ENCODE data around the gene RAD51B. TPM values are rescaled to one million over a fixed set of nuclear protein-coding genes. Genes with fewer than 3 reads are reported as not detected.

Gene RAD51B
- total RNA-seq, 1 experiment from 2014 or later: 8.5 TPM

DNA sequence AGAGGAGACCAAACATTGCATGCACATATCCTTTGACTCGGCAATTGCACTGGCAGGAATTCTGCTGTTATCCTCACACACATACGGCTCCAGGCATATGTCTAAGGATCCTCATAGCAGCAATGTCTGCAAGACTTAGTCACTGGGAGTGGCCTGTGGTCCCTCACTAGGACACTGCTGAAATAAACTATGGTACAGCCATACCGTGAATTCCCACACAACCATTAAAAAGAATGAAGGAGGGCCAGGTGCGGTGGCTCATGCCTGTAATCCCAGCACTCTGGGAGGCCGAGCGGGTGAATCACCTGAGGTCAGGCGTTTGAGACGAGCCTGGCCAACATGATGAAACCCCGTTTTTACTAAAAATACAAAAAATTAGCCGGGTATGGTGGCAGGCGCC, 868.2 kb downstream of the RAD51B start:
- Histone ChIP-seq H3K4me1 (ENCODE audit: control insufficient read depth, insufficient read depth, low read length) (no peaks in the 10 kb centered on the region), H3K36me3 (ENCODE audit: control insufficient read depth, insufficient read depth, low read length) (no peaks in the 10 kb centered on the region), H3K27me3 (ENCODE audit: control insufficient read depth, insufficient read depth, low read length) (no peaks in the 10 kb centered on the region), H3K27ac (ENCODE audit: low read length) (no peak overlapping the region), H3K4me3 (ENCODE audit: low read depth in 2 of 2, low read length in 2 of 2) (no peak overlapping the region), H3K9me3 (ENCODE audit: control insufficient read depth, insufficient read depth, low read depth, low read length) (no peaks in the 10 kb centered on the region)
- BruUV-seq (replicated peaks): no TSS peak
- TF ChIP-seq SIN3A (IDR thresholded peaks at IDR 0.05; ENCODE audit: borderline replicate concordance, insufficient read depth, low read depth, low read length): no peak
- no peak for TF ChIP-seq TCF7L2 (IDR thresholded peaks at IDR 0.05; ENCODE audit: low read depth, low read length)
- no peak for TF ChIP-seq REST (IDR thresholded peaks at IDR 0.05; ENCODE audit: insufficient read depth in 1 of 2, low read depth in 2 of 2, low read length in 1 of 2)
- no peak for TF ChIP-seq POLR2AphosphoS5 (IDR thresholded peaks at IDR 0.05; ENCODE audit: low read depth, low read length)
- no peak for TF ChIP-seq CTCF (IDR thresholded peaks at IDR 0.05)
- ChIA-PET POLR2A (no interaction called here), CTCF (no interaction called here)
- intact Hi-C loops (cut with micrococcal nuclease; ENCODE audit: unreplicated experiment) (no loop called here), in situ Hi-C loops (cut with HindIII; ENCODE audit: low pct_unique_long_range_greater_than_20kb, low sequenced_read_pairs) (no loop called here)
- no peak for DNase-seq (ENCODE audit: low read depth, low spot score)
- no peak for ATAC-seq

- no TSS peak for BruUV-seq (replicated peaks)
- ChIA-PET CTCF (no interaction called here), POLR2A (no interaction called here)
- no peaks in the 10 kb centered on the region for H3K27me3 ChIP-seq (ENCODE audit: control insufficient read depth, insufficient read depth, low read length)
- no peaks in the 10 kb centered on the region for H3K9me3 ChIP-seq (ENCODE audit: control insufficient read depth, insufficient read depth, low read depth, low read length)
- in situ Hi-C loops (cut with HindIII; ENCODE audit: low pct_unique_long_range_greater_than_20kb, low sequenced_read_pairs) (no loop called here), intact Hi-C loops (cut with micrococcal nuclease; ENCODE audit: unreplicated experiment) (no loop called here)
- H3K27ac ChIP-seq (ENCODE audit: low read length): no peak overlapping the region
- H3K4me1 ChIP-seq (ENCODE audit: control insufficient read depth, insufficient read depth, low read length): no peaks in the 10 kb centered on the region
- H3K4me3 ChIP-seq (ENCODE audit: low read depth in 2 of 2, low read length in 2 of 2): no peak overlapping the region
- DNase-seq (ENCODE audit: low read depth, low spot score): no peak
- peak; percentile 41 for ATAC-seq
- TF ChIP-seq CTCF (IDR thresholded peaks at IDR 0.05): no peak
- H3K36me3 ChIP-seq (ENCODE audit: control insufficient read depth, insufficient read depth, low read length): no peaks in the 10 kb centered on the region
These were observed 869.3 kb downstream of the RAD51B start for GRCh38 chr14:68688872-68689371.

GRCh38 chr14:68689511-68689910, 869.9 kb downstream of the RAD51B start:
- POLR2A ChIA-PET: no interaction called here
- no peaks in the 10 kb centered on the region for H3K9me3 ChIP-seq (ENCODE audit: control insufficient read depth, insufficient read depth, low read depth, low read length)
- in situ Hi-C loops (cut with HindIII; ENCODE audit: low pct_unique_long_range_greater_than_20kb, low sequenced_read_pairs) (no loop called here), intact Hi-C loops (cut with micrococcal nuclease; ENCODE audit: unreplicated experiment) (no loop called here)
- TF ChIP-seq CTCF (IDR thresholded peaks at IDR 0.05): no peak
- TF ChIP-seq SIN3A (IDR thresholded peaks at IDR 0.05; ENCODE audit: borderline replicate concordance, insufficient read depth, low read depth, low read length): no peak
- no peak for TF ChIP-seq TCF7L2 (IDR thresholded peaks at IDR 0.05; ENCODE audit: low read depth, low read length)
- TF ChIP-seq POLR2AphosphoS5 (IDR thresholded peaks at IDR 0.05; ENCODE audit: low read depth, low read length): no peak
- no peak for TF ChIP-seq REST (IDR thresholded peaks at IDR 0.05; ENCODE audit: insufficient read depth in 1 of 2, low read depth in 2 of 2, low read length in 1 of 2)
- BruUV-seq (replicated peaks): no TSS peak
- CTCF ChIA-PET: no interaction called here
- H3K27ac ChIP-seq (ENCODE audit: low read length): no peak overlapping the region
- DNase-seq (ENCODE audit: low read depth, low spot score): no peak
- ATAC-seq: no peak
- no peaks in the 10 kb centered on the region for H3K4me1 ChIP-seq (ENCODE audit: control insufficient read depth, insufficient read depth, low read length)
- H3K4me3 ChIP-seq (ENCODE audit: low read depth in 2 of 2, low read length in 2 of 2): no peak overlapping the region
- no peaks in the 10 kb centered on the region for H3K36me3 ChIP-seq (ENCODE audit: control insufficient read depth, insufficient read depth, low read length)
- no peaks in the 10 kb centered on the region for H3K27me3 ChIP-seq (ENCODE audit: control insufficient read depth, insufficient read depth, low read length)
